ENCODE results near the gene CLCNKA. TPM values are rescaled to one million over a fixed set of nuclear protein-coding genes. Genes with fewer than 3 reads are reported as not detected.

CLCNKA gene
- total and polyA plus RNA-seq, 2 of the 8 experiments (the other 6 are each of a cell fraction or from before 2014, with no cell fraction given) = 0.95 to 2.0 TPM

DNA sequence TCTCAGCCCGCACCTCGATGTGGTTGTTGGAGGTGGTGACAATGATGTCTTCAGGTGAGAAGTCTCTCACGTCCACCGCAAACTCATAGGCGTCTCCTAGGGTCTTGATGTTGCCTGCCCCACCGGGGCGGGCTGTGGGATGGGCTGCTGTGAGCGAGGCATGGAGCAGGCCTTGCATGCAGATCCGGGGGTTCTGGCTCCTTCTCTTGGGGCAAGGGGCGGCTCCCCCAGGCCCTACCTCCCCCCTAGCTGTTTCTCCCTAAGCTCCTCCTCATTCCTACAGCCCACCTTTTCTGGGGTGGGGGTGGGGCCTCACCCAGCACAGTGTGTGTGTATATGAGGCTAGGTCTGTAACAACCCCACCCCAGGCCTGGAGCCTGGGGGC lies 4.8 kb upstream of the CLCNKA start:
- H3K4ac ChIP-seq (replicated peaks; ENCODE audit: insufficient read length, low read depth, low read length) = no peak overlapping the region
- no peak overlapping the region for H4K91ac ChIP-seq (replicated peaks; ENCODE audit: insufficient read length, low read length)
- H3K9me3 ChIP-seq (ENCODE audit: insufficient read depth in 2 of 2, low read depth in 1 of 2, low read length in 1 of 2) = no peaks in the 10 kb centered on the region
- no peak overlapping the region for H2BK120ac ChIP-seq (replicated peaks; ENCODE audit: low read depth, low read length)
- WGBS, 2 experiments (ENCODE audit: extremely low coverage in 1 of 2, insufficient coverage in 1 of 2, insufficient read length in 1 of 2, insufficient replicate concordance in 2 of 2, low coverage in 1 of 2, low lambda C conversion rate in 2 of 2, missing lambda C conversion rate in 1 of 2) = 89% methylated on average over 10 of the region's 10 CpGs; no CpG with 5 or more reads in 1 of the 2 experiments
- H2AFZ ChIP-seq (ENCODE audit: low read length) = no peak overlapping the region
- no peak overlapping the region for H3K4me3 ChIP-seq (ENCODE audit: extremely low read depth in 1 of 4, insufficient read depth in 2 of 4, low read depth in 3 of 4, low read length in 4 of 4)
- no peak overlapping the region for H3K23ac ChIP-seq (ENCODE audit: insufficient read length)
- H2BK20ac ChIP-seq (ENCODE audit: low read length) = no peak overlapping the region
- H4K20me1 ChIP-seq (replicated peaks in 1 of 2; ENCODE audit: control insufficient read depth in 1 of 2, insufficient read depth in 2 of 2, low read length in 2 of 2) = no peaks in the 10 kb centered on the region
- POLR2A ChIA-PET (ENCODE audit: partially characterized antibody) = interaction anchor here (0.6 to 1.3 kb wide), 2 partner anchors 9 to 248 kb away, joined by 3 to 5 read pairs; no protein-coding TSS in a partner anchor
- no peak overlapping the region for H2BK15ac ChIP-seq (ENCODE audit: low read length)
- peaks cover 0 to 2% (median 0%) of the 10 kb centered on the region in 4 experiments; a peak in 1 of 7 replicates for H3K27me3 ChIP-seq (replicated peaks in 1 of 4; ENCODE audit: control insufficient read depth in 3 of 4, extremely low read depth in 1 of 4, insufficient read depth in 3 of 4, low read length in 3 of 4)
- no peak overlapping the region for H3K9ac ChIP-seq (replicated peaks in 1 of 4; ENCODE audit: extremely low read depth in 1 of 4, low read depth in 3 of 4, low read length in 3 of 4)
- no peak overlapping the region for H3K27ac ChIP-seq (ENCODE audit: low read depth, low read length)
- H3K14ac ChIP-seq (ENCODE audit: insufficient read length) = no peak overlapping the region
- no peaks in the 10 kb centered on the region; the same call in 1 of the 2 replicates for H3K23me2 ChIP-seq (ENCODE audit: low read depth, low read length)
- H2BK12ac ChIP-seq (ENCODE audit: low read depth, low read length) = 0 out of 2 replicates have a peak overlapping the region, but pooled peaks have one; percentile 84
- H3K36me3 ChIP-seq (ENCODE audit: control insufficient read depth in 2 of 4, insufficient read depth in 4 of 4, low read length in 3 of 4) = no peaks in the 10 kb centered on the region
- H4K8ac ChIP-seq (ENCODE audit: extremely low read depth, insufficient read depth, low read length) = no peak overlapping the region; the same call in 1 of the 2 replicates
- no peak overlapping the region for H3K56ac ChIP-seq (replicated peaks; ENCODE audit: insufficient read length, low read depth, low read length)
- no peaks in the 10 kb centered on the region for H3K79me1 ChIP-seq (ENCODE audit: low read depth, low read length)
- no peak overlapping the region for H3K4me2 ChIP-seq (ENCODE audit: insufficient read depth in 1 of 2, low read depth in 2 of 2, low read length in 2 of 2)
- FAIRE-seq (no peak), DNase-seq (ENCODE audit: low read depth in 1 of 2, low spot score in 2 of 2) (no peak)
- peaks cover 5 to 37% (median 20%) of the 10 kb centered on the region in 4 experiments for H3K4me1 ChIP-seq (replicated peaks in 1 of 4; ENCODE audit: control insufficient read depth in 3 of 4, insufficient read depth in 4 of 4, low read length in 3 of 4)
- no peak overlapping the region for H4K5ac ChIP-seq (ENCODE audit: insufficient read length, low read depth, low read length)
- H3K18ac ChIP-seq (ENCODE audit: extremely low read depth, low read length) = no peak overlapping the region
- no peaks in the 10 kb centered on the region for H3K79me2 ChIP-seq (ENCODE audit: control insufficient read depth in 1 of 2, insufficient read depth in 2 of 2, low read length in 2 of 2)
- CTCF ChIA-PET (ENCODE audit: partially characterized antibody) = interaction anchor here (0.9 to 6.6 kb wide), 5 partner anchors 10 to 62 kb away, joined by 3 to 41 read pairs (median 3); no protein-coding TSS in a partner anchor
- H2BK5ac ChIP-seq (ENCODE audit: low read depth, low read length) = peak overlapping the region; percentile 16; the same call in 1 of the 2 replicates
- no peak overlapping the region for H2AK5ac ChIP-seq (ENCODE audit: low read depth, low read length)
- TF ChIP-seq CEBPB (IDR thresholded peaks at IDR 0.05; ENCODE audit: low read depth, low read length) (no peak), GTF2F1 (IDR thresholded peaks at IDR 0.05; ENCODE audit: borderline replicate concordance, low read depth, low read length) (no peak), TBP (IDR thresholded peaks at IDR 0.05; ENCODE audit: low read depth, low read length) (no peak)
